ENCODE results near the gene GHRH. TPM values are rescaled to one million over a fixed set of nuclear protein-coding genes. Genes with fewer than 3 reads are reported as not detected.

GHRH gene
- total RNA-seq, 1 experiment from 2014 or later, result 0.74 TPM

GRCh38 chr20:37237656-37238055 is 24.0 kb downstream of the GHRH start:
- POLR2A ChIA-PET, result no interaction called here
- Mint-ChIP-seq H3K4me1 (no peaks in the 10 kb centered on the region), H3K27me3 (ENCODE audit: low read depth) (no peaks in the 10 kb centered on the region), H3K27ac (no peak overlapping the region), H3K4me3 (no peak overlapping the region), H3K36me3 (peaks cover 90% of the 10 kb centered on the region), H3K9me3 (no peaks in the 10 kb centered on the region)
- TF ChIP-seq ZBTB43 (CRISPR knock-in tag; IDR thresholded peaks at IDR 0.05), result no peak
- DNase-seq (ENCODE audit: low spot score) (no peak), ATAC-seq (no peak)
- CTCF ChIA-PET, result interaction anchor here (3.6 kb wide), 1 partner anchor 46 kb away, joined by 9 read pairs; no protein-coding TSS in a partner anchor

- H3K9me3 Mint-ChIP-seq, result no peaks in the 10 kb centered on the region
- H3K4me3 Mint-ChIP-seq, result no peak overlapping the region
- ChIA-PET POLR2A (interaction anchor here (0.6 kb wide), 1 partner anchor 103 kb away, joined by 3 read pairs; no protein-coding TSS in a partner anchor), CTCF (interaction anchor here (1.2 to 3.6 kb wide), 2 partner anchors 41 to 44 kb away, joined by 4 to 9 read pairs; no protein-coding TSS in a partner anchor)
- DNase-seq (ENCODE audit: low spot score) (no peak), ATAC-seq (no peak)
- H3K36me3 Mint-ChIP-seq, result peaks cover 90% of the 10 kb centered on the region
- no peak for TF ChIP-seq ATF1 (CRISPR knock-in tag; IDR thresholded peaks at IDR 0.05)
- peaks cover under 1% of the 10 kb centered on the region for H3K4me1 Mint-ChIP-seq
- H3K27me3 Mint-ChIP-seq (ENCODE audit: low read depth), result no peaks in the 10 kb centered on the region
- H3K27ac Mint-ChIP-seq, result no peak overlapping the region; the same call in 1 of the 2 replicates
These were observed 25.2 kb downstream of the GHRH start for GRCh38 chr20:37236462-37236861.

GRCh38 chr20:37235065-37235464 is 26.5 kb downstream of the GHRH start:
- POLR2A ChIA-PET, result no interaction called here
- ATAC-seq (no peak), DNase-seq (ENCODE audit: low spot score) (no peak)
- H3K36me3 Mint-ChIP-seq, result peaks cover 90% of the 10 kb centered on the region
- H3K9me3 Mint-ChIP-seq, result no peaks in the 10 kb centered on the region
- CTCF ChIA-PET, result interaction anchor here (3.6 kb wide), 1 partner anchor 43 kb away, joined by 9 read pairs; no protein-coding TSS in a partner anchor
- H3K4me3 Mint-ChIP-seq, result no peak overlapping the region
- no peaks in the 10 kb centered on the region for H3K27me3 Mint-ChIP-seq (ENCODE audit: low read depth)
- H3K4me1 Mint-ChIP-seq, result peaks cover 15% of the 10 kb centered on the region
- 0 out of 2 replicates have a peak overlapping the region, but pooled peaks have one; percentile 23 for H3K27ac Mint-ChIP-seq
- TF ChIP-seq ZNF512 (CRISPR knock-in tag; IDR thresholded peaks at IDR 0.05; ENCODE audit: borderline replicate concordance) (no peak), HMGXB4 (CRISPR knock-in tag; IDR thresholded peaks at IDR 0.05) (no peak), MAX (CRISPR knock-in tag; IDR thresholded peaks at IDR 0.05) (no peak), MLX (CRISPR knock-in tag; IDR thresholded peaks at IDR 0.05) (no peak), ZNF532 (CRISPR knock-in tag; IDR thresholded peaks at IDR 0.05; ENCODE audit: borderline replicate concordance) (no peak), OVOL2 (CRISPR knock-in tag; IDR thresholded peaks at IDR 0.05; ENCODE audit: borderline replicate concordance) (no peak), SOX15 (CRISPR knock-in tag; IDR thresholded peaks at IDR 0.05) (no peak), TCF7 (CRISPR knock-in tag; IDR thresholded peaks at IDR 0.05; ENCODE audit: low read depth) (no peak), GRHL2 (CRISPR knock-in tag; IDR thresholded peaks at IDR 0.05; ENCODE audit: insufficient replicate concordance, severe bottlenecking) (no peak), MYBL2 (CRISPR knock-in tag; IDR thresholded peaks at IDR 0.05) (no peak), IRF2 (CRISPR knock-in tag; IDR thresholded peaks at IDR 0.05; ENCODE audit: borderline replicate concordance, low read depth) (no peak), ZNF425 (CRISPR knock-in tag; conservative IDR thresholded peaks at IDR 0.05) (no peak), JAZF1 (CRISPR knock-in tag; IDR thresholded peaks at IDR 0.05) (no peak), PRRX2 (CRISPR knock-in tag; IDR thresholded peaks at IDR 0.05) (no peak), CTCF (IDR thresholded peaks at IDR 0.05) (no peak)
